Measurements from ENCODE around the gene CFAP119.

CFAP119 gene

GRCh38 chr16:30780549-30780948 lies 18.7 kb upstream of the CFAP119 start:
- no peak for DNase-seq

- DNase-seq = no peak
These were observed 18.2 kb upstream of the CFAP119 start for GRCh38 chr16:30780021-30780420.

GRCh38 chr16:30779596-30779995 lies 17.7 kb upstream of the CFAP119 start:
- no peak for DNase-seq

- no peak for DNase-seq
These were observed 16.8 kb upstream of the CFAP119 start for GRCh38 chr16:30778549-30779244.

GRCh38 chr16:30777591-30778297 lies 15.9 kb upstream of the CFAP119 start:
- DNase-seq = no peak

GRCh38 chr16:30775392-30776188 lies 13.7 kb upstream of the CFAP119 start:
- no peak for DNase-seq

GRCh38 chr16:30775131-30775391 lies 13.2 kb upstream of the CFAP119 start:
- DNase-seq = no peak

GRCh38 chr16:30774367-30775130 lies 12.7 kb upstream of the CFAP119 start:
- DNase-seq = no peak

- DNase-seq = no peak
These were observed 12.0 kb upstream of the CFAP119 start for GRCh38 chr16:30773826-30774225.

GRCh38 chr16:30771726-30772125 lies 9.9 kb upstream of the CFAP119 start:
- no peak for DNase-seq

- no peak for DNase-seq
These were observed 7.7 kb upstream of the CFAP119 start for GRCh38 chr16:30769379-30770089.

GRCh38 chr16:30768583-30769181 lies 6.8 kb upstream of the CFAP119 start:
- no peak for DNase-seq

GRCh38 chr16:30767767-30768465 lies 6.1 kb upstream of the CFAP119 start:
- DNase-seq = no peak

GRCh38 chr16:30766933-30767284 lies 5.0 kb upstream of the CFAP119 start:
- no peak for DNase-seq

GRCh38 chr16:30766206-30766932 lies 4.5 kb upstream of the CFAP119 start:
- DNase-seq = no peak

GRCh38 chr16:30764816-30765465 lies 3.1 kb upstream of the CFAP119 start:
- DNase-seq = no peak

GRCh38 chr16:30764086-30764485 lies 2.2 kb upstream of the CFAP119 start:
- no peak for DNase-seq

- DNase-seq = no peak
These were observed 1.3 kb upstream of the CFAP119 start for GRCh38 chr16:30762991-30763725.

- peak; percentile 26 for DNase-seq
These were observed 385 bp downstream of the CFAP119 start for GRCh38 chr16:30761427-30761927.

Measured in NK-92 treated with Interleukin-12 subunit alpha and Interleukin-12 subunit beta, amount 100 ng/mL, for 24 hours (cell line).